Measurements from ENCODE around the gene GJB5. TPM values are rescaled to one million over a fixed set of nuclear protein-coding genes. Genes with fewer than 3 reads are reported as not detected.

The GJB5 gene
- polyA plus RNA-seq, 1 of the 3 experiments (the other 2 are of a cell fraction): not detected

DNA sequence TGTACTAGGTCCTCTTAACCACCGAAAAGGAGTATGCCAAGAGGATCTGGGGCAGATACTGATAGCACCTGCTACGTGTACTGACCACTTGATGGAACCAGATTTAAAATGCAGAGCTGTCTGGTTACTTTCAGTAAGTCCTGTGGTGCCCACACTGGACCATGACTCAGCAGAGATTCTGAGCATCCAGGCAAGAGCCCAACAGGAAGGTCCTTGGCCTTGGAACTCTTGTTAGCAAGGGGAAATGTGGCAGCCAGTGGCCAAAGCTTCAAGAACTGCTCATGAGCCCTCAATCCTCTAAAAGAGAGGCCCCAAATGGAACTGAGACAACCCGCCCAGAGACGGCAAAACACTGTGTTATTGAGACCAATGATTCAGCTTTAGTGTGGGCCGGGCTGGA is 4.2 kb upstream of the GJB5 start:
- CTCF ChIA-PET: interaction anchor here (1.0 to 6.2 kb wide), 4 partner anchors 8 to 1015 kb away, joined by 3 to 57 read pairs (median 5); no protein-coding TSS in a partner anchor
- Histone ChIP-seq H2AFZ (ENCODE audit: low read depth) (no peak overlapping the region), H3K9ac (no peak overlapping the region), H4K20me1 (ENCODE audit: insufficient read depth) (no peaks in the 10 kb centered on the region), H3K27ac (ENCODE audit: low read depth in 2 of 2, low read length in 1 of 2) (no peak overlapping the region), H3K9me2 (no peaks in the 10 kb centered on the region), H3K79me2 (ENCODE audit: insufficient read depth) (no peaks in the 10 kb centered on the region), H3F3A (replicated peaks; ENCODE audit: insufficient read depth) (no peaks in the 10 kb centered on the region), H3K27me3 (ENCODE audit: insufficient read depth) (no peaks in the 10 kb centered on the region), H3K36me3 (replicated peaks in 1 of 2; ENCODE audit: control insufficient read depth in 1 of 2, insufficient read depth in 2 of 2, low read length in 1 of 2) (no peaks in the 10 kb centered on the region), H3K4me1 (ENCODE audit: control insufficient read depth in 1 of 2, insufficient read depth in 2 of 2, low read depth in 1 of 2, low read length in 1 of 2) (no peaks in the 10 kb centered on the region; a peak in 1 of 4 replicates), H3K4me2 (no peak overlapping the region), H3K9me3 (no peaks in the 10 kb centered on the region), H3K4me3 (ENCODE audit: low read depth in 2 of 2, low read length in 1 of 2) (no peak overlapping the region)
- TF ChIP-seq RAD21 (IDR thresholded peaks at IDR 0.05; ENCODE audit: low read length) (no peak), RXRA (IDR thresholded peaks at IDR 0.05; ENCODE audit: borderline replicate concordance, low read depth) (no peak), MEF2A (IDR thresholded peaks at IDR 0.05; ENCODE audit: borderline replicate concordance, low read depth) (no peak)
- DNase-seq: no peak
- 33% methylated on average over 4 of the region's 5 CpGs for WGBS (ENCODE audit: low lambda C conversion rate)
- POLR2A ChIA-PET: no interaction called here

- ChIA-PET POLR2A (no interaction called here), CTCF (interaction anchor here (0.7 to 6.2 kb wide), 6 partner anchors 10 to 293 kb away, joined by 3 to 57 read pairs (median 3); no protein-coding TSS in a partner anchor)
- no peak overlapping the region for H3K4me3 ChIP-seq (ENCODE audit: low read depth in 2 of 2, low read length in 1 of 2)
- no peaks in the 10 kb centered on the region for H3K27me3 ChIP-seq (ENCODE audit: insufficient read depth)
- H4K20me1 ChIP-seq (ENCODE audit: insufficient read depth): no peaks in the 10 kb centered on the region
- no peak overlapping the region for H3K4me2 ChIP-seq
- no peaks in the 10 kb centered on the region; a peak in 1 of 4 replicates for H3K4me1 ChIP-seq (ENCODE audit: control insufficient read depth in 1 of 2, insufficient read depth in 2 of 2, low read depth in 1 of 2, low read length in 1 of 2)
- H3K9ac ChIP-seq: no peak overlapping the region
- no peaks in the 10 kb centered on the region for H3K79me2 ChIP-seq (ENCODE audit: insufficient read depth)
- H3F3A ChIP-seq (replicated peaks; ENCODE audit: insufficient read depth): no peaks in the 10 kb centered on the region
- no peaks in the 10 kb centered on the region for H3K9me3 ChIP-seq
- H3K9me2 ChIP-seq: no peaks in the 10 kb centered on the region
- no peak overlapping the region for H3K27ac ChIP-seq (ENCODE audit: low read depth in 2 of 2, low read length in 1 of 2)
- peak; percentile 35 for TF ChIP-seq RAD21 (IDR thresholded peaks at IDR 0.05; ENCODE audit: low read length)
- TF ChIP-seq TAF1 (IDR thresholded peaks at IDR 0.05; ENCODE audit: borderline replicate concordance, low read depth, low read length): no peak
- no peak for DNase-seq
- 45% methylated on average over 3 of the region's 3 CpGs for WGBS (ENCODE audit: low lambda C conversion rate)
- no peaks in the 10 kb centered on the region for H3K36me3 ChIP-seq (replicated peaks in 1 of 2; ENCODE audit: control insufficient read depth in 1 of 2, insufficient read depth in 2 of 2, low read length in 1 of 2)
- no peak overlapping the region for H2AFZ ChIP-seq (ENCODE audit: low read depth)
Observed at GRCh38 chr1:34753163-34753562, 1.7 kb upstream of the GJB5 start.

DNA sequence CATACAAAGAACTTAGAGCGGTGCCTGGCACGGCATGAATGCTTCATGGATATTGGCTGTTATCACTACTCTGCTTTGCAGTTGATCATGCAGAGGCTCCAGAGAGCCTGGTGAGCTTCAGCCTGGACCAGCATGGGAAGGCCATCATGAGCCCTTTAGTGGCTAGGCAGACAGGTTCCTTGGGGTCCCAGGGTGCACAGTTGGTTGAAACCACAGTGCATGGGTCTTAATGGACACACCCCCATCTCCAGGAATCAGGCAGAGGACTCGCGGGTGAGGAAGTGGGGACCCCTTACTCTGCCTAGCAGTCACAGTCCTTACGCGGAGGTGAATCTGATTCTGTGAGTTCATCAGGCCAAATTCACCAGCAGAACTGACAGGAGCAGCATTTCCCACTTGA is 1.1 kb downstream of the GJB5 start:
- no peak for DNase-seq
- POLR2A ChIA-PET: no interaction called here
- CTCF ChIA-PET: interaction anchor here (1.1 to 6.2 kb wide), 2 partner anchors 13 to 96 kb away, joined by 3 to 57 read pairs; no protein-coding TSS in a partner anchor
- Histone ChIP-seq H2AFZ (ENCODE audit: low read depth) (no peak overlapping the region), H3K9ac (no peak overlapping the region), H3K4me1 (ENCODE audit: control insufficient read depth in 1 of 2, insufficient read depth in 2 of 2, low read depth in 1 of 2, low read length in 1 of 2) (no peaks in the 10 kb centered on the region), H3K9me3 (no peaks in the 10 kb centered on the region), H4K20me1 (ENCODE audit: insufficient read depth) (no peaks in the 10 kb centered on the region), H3K9me2 (no peaks in the 10 kb centered on the region), H3K4me2 (no peak overlapping the region), H3K79me2 (ENCODE audit: insufficient read depth) (no peaks in the 10 kb centered on the region), H3K27me3 (ENCODE audit: insufficient read depth) (no peaks in the 10 kb centered on the region), H3K27ac (ENCODE audit: low read depth in 2 of 2, low read length in 1 of 2) (no peak overlapping the region), H3K36me3 (replicated peaks in 1 of 2; ENCODE audit: control insufficient read depth in 1 of 2, insufficient read depth in 2 of 2, low read length in 1 of 2) (no peaks in the 10 kb centered on the region), H3F3A (replicated peaks; ENCODE audit: insufficient read depth) (no peaks in the 10 kb centered on the region), H3K4me3 (ENCODE audit: low read depth in 2 of 2, low read length in 1 of 2) (no peak overlapping the region)
- 78% methylated on average over 4 of the region's 6 CpGs for WGBS (ENCODE audit: low lambda C conversion rate)
- TF ChIP-seq, protein P1, sequence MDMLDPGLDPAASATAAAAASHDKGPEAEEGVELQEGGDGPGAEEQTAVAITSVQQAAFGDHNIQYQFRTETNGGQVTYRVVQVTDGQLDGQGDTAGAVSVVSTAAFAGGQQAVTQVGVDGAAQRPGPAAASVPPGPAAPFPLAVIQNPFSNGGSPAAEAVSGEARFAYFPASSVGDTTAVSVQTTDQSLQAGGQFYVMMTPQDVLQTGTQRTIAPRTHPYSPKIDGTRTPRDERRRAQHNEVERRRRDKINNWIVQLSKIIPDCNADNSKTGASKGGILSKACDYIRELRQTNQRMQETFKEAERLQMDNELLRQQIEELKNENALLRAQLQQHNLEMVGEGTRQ (IDR thresholded peaks at IDR 0.05; ENCODE audit: borderline replicate concordance, low read depth, low read length): no peak
- no peak for TF ChIP-seq GABPA (IDR thresholded peaks at IDR 0.05; ENCODE audit: low read depth)
- TF ChIP-seq NFIC (IDR thresholded peaks at IDR 0.05; ENCODE audit: borderline replicate concordance): no peak
- no peak for TF ChIP-seq GATA2 (CRISPR knock-in tag; IDR thresholded peaks at IDR 0.05)
- TF ChIP-seq TAF1 (IDR thresholded peaks at IDR 0.05; ENCODE audit: borderline replicate concordance, low read depth, low read length): no peak
- TF ChIP-seq EZH2phosphoT487 (IDR thresholded peaks at IDR 0.05; ENCODE audit: borderline replicate concordance, low read depth): no peak
- no peak for TF ChIP-seq FOXM1 (IDR thresholded peaks at IDR 0.05; ENCODE audit: low read depth)
- TF ChIP-seq TEAD4 (IDR thresholded peaks at IDR 0.05; ENCODE audit: borderline replicate concordance, insufficient read depth): no peak
- TF ChIP-seq RCOR1 (IDR thresholded peaks at IDR 0.05; ENCODE audit: low read length): no peak
- no peak for TF ChIP-seq MEF2A (IDR thresholded peaks at IDR 0.05; ENCODE audit: borderline replicate concordance, low read depth)
- TF ChIP-seq TCF12 (IDR thresholded peaks at IDR 0.05): no peak
- TF ChIP-seq, protein P2, sequence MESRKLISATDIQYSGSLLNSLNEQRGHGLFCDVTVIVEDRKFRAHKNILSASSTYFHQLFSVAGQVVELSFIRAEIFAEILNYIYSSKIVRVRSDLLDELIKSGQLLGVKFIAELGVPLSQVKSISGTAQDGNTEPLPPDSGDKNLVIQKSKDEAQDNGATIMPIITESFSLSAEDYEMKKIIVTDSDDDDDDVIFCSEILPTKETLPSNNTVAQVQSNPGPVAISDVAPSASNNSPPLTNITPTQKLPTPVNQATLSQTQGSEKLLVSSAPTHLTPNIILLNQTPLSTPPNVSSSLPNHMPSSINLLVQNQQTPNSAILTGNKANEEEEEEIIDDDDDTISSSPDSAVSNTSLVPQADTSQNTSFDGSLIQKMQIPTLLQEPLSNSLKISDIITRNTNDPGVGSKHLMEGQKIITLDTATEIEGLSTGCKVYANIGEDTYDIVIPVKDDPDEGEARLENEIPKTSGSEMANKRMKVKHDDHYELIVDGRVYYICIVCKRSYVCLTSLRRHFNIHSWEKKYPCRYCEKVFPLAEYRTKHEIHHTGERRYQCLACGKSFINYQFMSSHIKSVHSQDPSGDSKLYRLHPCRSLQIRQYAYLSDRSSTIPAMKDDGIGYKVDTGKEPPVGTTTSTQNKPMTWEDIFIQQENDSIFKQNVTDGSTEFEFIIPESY (IDR thresholded peaks at IDR 0.05; ENCODE audit: borderline replicate concordance, low read depth): no peak
- TF ChIP-seq, protein P3, sequence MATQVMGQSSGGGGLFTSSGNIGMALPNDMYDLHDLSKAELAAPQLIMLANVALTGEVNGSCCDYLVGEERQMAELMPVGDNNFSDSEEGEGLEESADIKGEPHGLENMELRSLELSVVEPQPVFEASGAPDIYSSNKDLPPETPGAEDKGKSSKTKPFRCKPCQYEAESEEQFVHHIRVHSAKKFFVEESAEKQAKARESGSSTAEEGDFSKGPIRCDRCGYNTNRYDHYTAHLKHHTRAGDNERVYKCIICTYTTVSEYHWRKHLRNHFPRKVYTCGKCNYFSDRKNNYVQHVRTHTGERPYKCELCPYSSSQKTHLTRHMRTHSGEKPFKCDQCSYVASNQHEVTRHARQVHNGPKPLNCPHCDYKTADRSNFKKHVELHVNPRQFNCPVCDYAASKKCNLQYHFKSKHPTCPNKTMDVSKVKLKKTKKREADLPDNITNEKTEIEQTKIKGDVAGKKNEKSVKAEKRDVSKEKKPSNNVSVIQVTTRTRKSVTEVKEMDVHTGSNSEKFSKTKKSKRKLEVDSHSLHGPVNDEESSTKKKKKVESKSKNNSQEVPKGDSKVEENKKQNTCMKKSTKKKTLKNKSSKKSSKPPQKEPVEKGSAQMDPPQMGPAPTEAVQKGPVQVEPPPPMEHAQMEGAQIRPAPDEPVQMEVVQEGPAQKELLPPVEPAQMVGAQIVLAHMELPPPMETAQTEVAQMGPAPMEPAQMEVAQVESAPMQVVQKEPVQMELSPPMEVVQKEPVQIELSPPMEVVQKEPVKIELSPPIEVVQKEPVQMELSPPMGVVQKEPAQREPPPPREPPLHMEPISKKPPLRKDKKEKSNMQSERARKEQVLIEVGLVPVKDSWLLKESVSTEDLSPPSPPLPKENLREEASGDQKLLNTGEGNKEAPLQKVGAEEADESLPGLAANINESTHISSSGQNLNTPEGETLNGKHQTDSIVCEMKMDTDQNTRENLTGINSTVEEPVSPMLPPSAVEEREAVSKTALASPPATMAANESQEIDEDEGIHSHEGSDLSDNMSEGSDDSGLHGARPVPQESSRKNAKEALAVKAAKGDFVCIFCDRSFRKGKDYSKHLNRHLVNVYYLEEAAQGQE (IDR thresholded peaks at IDR 0.05; ENCODE audit: low read depth, low read length): no peak

All from SK-N-SH (cell line).